IMR-90 (cell line): ENCODE measurements around the gene PARP1. TPM values are rescaled to one million over a fixed set of nuclear protein-coding genes. Genes with fewer than 3 reads are reported as not detected.

ENCODE experiments used
- ATAC-seq: fragments of 200-7000 bp; cut with Tn5 transposase; 2 replicates; pipeline ENCODE4 v1.9.1; 2020; ENCODE audit warnings: low read depth, mild to moderate bottlenecking, moderate library complexity
- BruUV-seq: library from RNA; stranded (reverse); fragments of 400-500 nt; replicated peaks from 2 replicates; lab custom pipeline; 2021; lab: Mats Ljungman, UMichigan
- CTCF ChIA-PET: fragments of 300-600 bp; formaldehyde crosslinking; extraction: SDS; loops from one replicate; lab custom pipeline; 2021; ENCODE audit warnings: antibody characterized with exemption; lab: Yijun Ruan, JAX
- POLR2A ChIA-PET: fragments of 300-600 bp; sonication (Branson Sonifier 250); formaldehyde crosslinking; loops from one replicate; lab custom pipeline; 2022; ENCODE audit warnings: antibody characterized with exemption; ENCODE audit not compliant: unreplicated experiment; lab: Charles Lee
- DNase-seq: peaks from one replicate; pipeline ENCODE4 v3.0.0; 2013
- H2AFZ ChIP-seq: replicated peaks from 2 replicates; pipeline ENCODE3; 2013; ENCODE audit warnings: low read length, mild to moderate bottlenecking; ENCODE audit not compliant: poor library complexity
- H2AK5ac ChIP-seq: 2 replicates; pipeline ENCODE4 v1.6.1; 2013; ENCODE audit warnings: low read depth, low read length, inconsistent platforms
- H2AK9ac ChIP-seq: replicated peaks from 2 replicates; pipeline ENCODE3; 2013; ENCODE audit warnings: mild to moderate bottlenecking, low read depth, low read length, moderate library complexity; ENCODE audit not compliant: poor library complexity
- H2BK120ac ChIP-seq: 2 replicates; pipeline ENCODE4 v1.6.1; 2013; ENCODE audit warnings: low read depth, low read length, inconsistent platforms
- H2BK15ac ChIP-seq: 3 replicates; pipeline ENCODE4 v1.6.1; 2013; ENCODE audit warnings: low read depth, low read length, inconsistent platforms
- H2BK20ac ChIP-seq: 2 replicates; pipeline ENCODE4 v1.6.1; 2013; ENCODE audit warnings: low read depth, mild to moderate bottlenecking, inconsistent platforms, low read length, moderate library complexity
- H2BK5ac ChIP-seq: 2 replicates; pipeline ENCODE4 v1.6.1; 2013; ENCODE audit warnings: mild to moderate bottlenecking, low read depth, low read length, inconsistent platforms; ENCODE audit not compliant: poor library complexity, severe bottlenecking
- H3K14ac ChIP-seq: replicated peaks from 2 replicates; pipeline ENCODE4 v1.6.1; 2013; ENCODE audit warnings: low read depth, low read length, inconsistent platforms
- H3K18ac ChIP-seq: 2 replicates; pipeline ENCODE4 v1.6.1; 2013; ENCODE audit warnings: low read depth, low read length, control low read depth
- H3K23ac ChIP-seq: 2 replicates; pipeline ENCODE4 v1.6.1; 2013; ENCODE audit warnings: low read depth, low read length, inconsistent platforms
- H3K27ac ChIP-seq: 2 replicates; pipeline ENCODE4 v1.5.1; 2013; ENCODE audit warnings: mild to moderate bottlenecking, control low read depth, low read length; ENCODE audit not compliant: insufficient read depth
- H3K27me3 ChIP-seq: 2 replicates; pipeline ENCODE4 v1.6.1; 2013; ENCODE audit warnings: low read length; ENCODE audit not compliant: control insufficient read depth, insufficient read depth
- H3K36me3 ChIP-seq: 2 replicates; pipeline ENCODE4 v1.6.1; 2013; ENCODE audit warnings: low read length, mixed read lengths; ENCODE audit not compliant: control insufficient read depth, insufficient read depth
- H3K4ac ChIP-seq: 2 replicates; pipeline ENCODE4 v1.6.1; 2013; ENCODE audit warnings: low read depth, low read length, inconsistent platforms
- H3K4me1 ChIP-seq: 2 replicates; pipeline ENCODE4 v1.6.1; 2013; ENCODE audit warnings: low read length, mixed read lengths; ENCODE audit not compliant: control insufficient read depth, insufficient read depth
- H3K4me2 ChIP-seq: 2 replicates; pipeline ENCODE4 v1.6.1; 2013; ENCODE audit warnings: low read depth, mild to moderate bottlenecking, control low read depth, low read length, moderate library complexity
- H3K4me3 ChIP-seq: 2 replicates; pipeline ENCODE4 v1.5.1; 2013; ENCODE audit warnings: low read depth, mild to moderate bottlenecking, control low read depth, low read length, moderate library complexity; ENCODE audit not compliant: insufficient read depth
- H3K56ac ChIP-seq: 2 replicates; pipeline ENCODE4 v1.6.1; 2013; ENCODE audit warnings: low read length, inconsistent platforms; ENCODE audit not compliant: insufficient read depth; ENCODE audit errors: extremely low read depth
- H3K79me1 ChIP-seq, 2 experiments: 2 replicates each; pipeline ENCODE4 v1.6.1; 2013; ENCODE audit warnings: low read length in 2 of 2, inconsistent platforms in 1 of 2, low read depth in 1 of 2
- H3K9ac ChIP-seq: 2 replicates; pipeline ENCODE4 v1.6.1; 2013; ENCODE audit warnings: low read depth, low read length, control low read depth
- H3K9me1 ChIP-seq: 2 replicates; pipeline ENCODE4 v1.6.1; 2013; ENCODE audit warnings: low read length, inconsistent platforms; ENCODE audit not compliant: insufficient read depth
- H3K9me3 ChIP-seq: 2 replicates; pipeline ENCODE4 v1.6.1; 2013; ENCODE audit warnings: low read length; ENCODE audit not compliant: control insufficient read depth, insufficient read depth
- H4K20me1 ChIP-seq: 2 replicates; pipeline ENCODE4 v1.6.1; 2013; ENCODE audit warnings: low read length, inconsistent platforms; ENCODE audit not compliant: insufficient read depth
- H4K5ac ChIP-seq: 2 replicates; pipeline ENCODE4 v1.6.1; 2013; ENCODE audit warnings: mild to moderate bottlenecking, low read depth, low read length, control low read depth
- H4K8ac ChIP-seq, 2 experiments: 2 replicates each; pipeline ENCODE4 v1.6.1; 2013; ENCODE audit warnings: low read depth in 2 of 2, low read length in 2 of 2, control low read depth in 1 of 2, inconsistent platforms in 1 of 2
- H4K91ac ChIP-seq: 2 replicates; pipeline ENCODE4 v1.6.1; 2013; ENCODE audit warnings: low read depth, low read length, inconsistent platforms; ENCODE audit not compliant: insufficient read depth
- BHLHE40 ChIP-seq: fragments of 150-350 bp; IDR thresholded peaks from 2 replicates; pipeline ENCODE4 v1.6.1; 2016; ENCODE audit warnings: mild to moderate bottlenecking, low read depth, low read length
- CHD1 ChIP-seq: IDR thresholded peaks from 2 replicates; pipeline ENCODE4 v1.6.1; 2012; ENCODE audit warnings: low read depth, low read length, improper control_type of control experiment
- CTCF ChIP-seq: conservative IDR thresholded peaks from 2 replicates; pipeline ENCODE4 v1.5.1; 2012; ENCODE audit warnings: mild to moderate bottlenecking, low read depth, low read length, improper control_type of control experiment
- ELK1 ChIP-seq: fragments of 150-350 bp; IDR thresholded peaks from 2 replicates; pipeline ENCODE4 v1.6.1; 2016; ENCODE audit warnings: low read depth, mild to moderate bottlenecking, low read length, moderate library complexity, borderline replicate concordance
- MAFK ChIP-seq: IDR thresholded peaks from 2 replicates; pipeline ENCODE4 v1.6.1; 2012; ENCODE audit warnings: low read depth, low read length, improper control_type of control experiment
- MAZ ChIP-seq: IDR thresholded peaks from 2 replicates; pipeline ENCODE4 v1.6.1; 2012; ENCODE audit warnings: low read depth, mild to moderate bottlenecking, low read length, improper control_type of control experiment, moderate library complexity, borderline replicate concordance
- NFE2L2 ChIP-seq: fragments of 150-350 bp; IDR thresholded peaks from 2 replicates; pipeline ENCODE4 v1.6.1; 2016; ENCODE audit warnings: low read depth, mild to moderate bottlenecking, low read length
- POLR2A ChIP-seq: IDR thresholded peaks from 2 replicates; pipeline ENCODE4 v1.6.1; 2012; ENCODE audit warnings: mild to moderate bottlenecking, low read depth, low read length
- RAD21 ChIP-seq: IDR thresholded peaks from 2 replicates; pipeline ENCODE4 v1.6.1; 2012; ENCODE audit warnings: low read length, improper control_type of control experiment
- RCOR1 ChIP-seq: IDR thresholded peaks from 2 replicates; pipeline ENCODE4 v1.6.1; 2012; ENCODE audit warnings: mild to moderate bottlenecking, low read length, improper control_type of control experiment; ENCODE audit not compliant: insufficient replicate concordance
- RFX5 ChIP-seq: IDR thresholded peaks from 2 replicates; pipeline ENCODE4 v1.8.0; 2012; ENCODE audit warnings: low read depth, mild to moderate bottlenecking, low read length, moderate library complexity
- SMC3 ChIP-seq: fragments of 150-350 bp; IDR thresholded peaks from 2 replicates; pipeline ENCODE4 v1.6.1; 2016; ENCODE audit warnings: low read depth, mild to moderate bottlenecking, antibody characterized with exemption, low read length, moderate library complexity
- WGBS, 2 experiments: methylation state at CpG; one replicate each; pipeline versions ENCODE4 v1.1.5 to v1.1.7; 2013; ENCODE audit warnings: missing lambda C conversion rate in 2 of 2; ENCODE audit not compliant: insufficient read length in 1 of 2; ENCODE audit errors: extremely low coverage in 2 of 2; 5-methylcytosine and 5-hydroxymethylcytosine counted together
- dilution Hi-C: fragments of 300-500 bp; cut with HindIII; formaldehyde crosslinking; loops from one replicate; pipeline ENCODE4 v1.14.3; 2018; ENCODE audit warnings: low sequenced_read_pairs; ENCODE audit not compliant: unreplicated experiment
- in situ Hi-C: fragments of 300-500 bp; cut with MboI; formaldehyde crosslinking; loops from 3 replicates; pipeline ENCODE4 v1.14.3; 2019; ENCODE audit warnings: low sequenced_read_pairs, inconsistent platforms, mixed read lengths
- intact Hi-C: fragments of 100-400 bp; cut with micrococcal nuclease; formaldehyde crosslinking; loops from 2 replicates; pipeline ENCODE4 v1.10.0; 2022
- polyA plus RNA-seq, 3 experiments: library from polyadenylated mRNA; depleted of rRNA; stranded (reverse); fragments of >200 nt; gene quantifications; 2 replicates each; pipeline ENCODE4 v1.2.3, GENCODE V29; 2012; ENCODE audit warnings: low replicate concordance in 1 of 3
- total RNA-seq: library from RNA; depleted of rRNA; stranded (reverse); fragments of >200 nt; gene quantifications from 2 replicates; pipeline ENCODE4 v1.2.3, GENCODE V29; 2012

PARP1 gene
- total and polyA plus RNA-seq, 2 of the 4 experiments (the other 2 are of a cell fraction) = 86.5 to 105 TPM

GRCh38 chr1:226355669-226356551 lies 52.0 kb downstream of the PARP1 start:
- H4K91ac ChIP-seq = no peak overlapping the region
- no peak overlapping the region for H2AK9ac ChIP-seq
- no peaks in the 10 kb centered on the region for H3K4me1 ChIP-seq
- no peak overlapping the region for H4K5ac ChIP-seq
- no peak overlapping the region for H3K4me2 ChIP-seq
- H3K18ac ChIP-seq = no peak overlapping the region
- intact Hi-C loops (no loop called here), in situ Hi-C loops (no loop called here), dilution Hi-C loops (no loop called here)
- H4K20me1 ChIP-seq = no peaks in the 10 kb centered on the region
- BruUV-seq = no TSS peak
- peaks cover 9% of the 10 kb centered on the region for H3K9me1 ChIP-seq
- no peak for DNase-seq
- no peaks in the 10 kb centered on the region for H3K79me1 ChIP-seq
- 91% methylated on average over 6 of the region's 6 CpGs; no CpG with 5 or more reads in 1 of the 2 experiments for WGBS, 2 experiments
- H3K9ac ChIP-seq = no peak overlapping the region
- no peak overlapping the region for H3K4ac ChIP-seq
- H3K27ac ChIP-seq = no peak overlapping the region
- no peak overlapping the region for H2AK5ac ChIP-seq
- no peak overlapping the region for H3K56ac ChIP-seq
- H3K36me3 ChIP-seq = peaks cover 7% of the 10 kb centered on the region
- no peak overlapping the region; the same call in 1 of the 2 replicates for H3K23ac ChIP-seq
- no peak overlapping the region for H2BK15ac ChIP-seq
- no peak for TF ChIP-seq BHLHE40
- no peak for TF ChIP-seq RFX5
- TF ChIP-seq RAD21 = no peak
- no peak for TF ChIP-seq CHD1
- TF ChIP-seq MAFK = no peak
- no peak for TF ChIP-seq ELK1
- no peak for TF ChIP-seq CTCF
- no peak for TF ChIP-seq RCOR1
- TF ChIP-seq MAZ = no peak
- TF ChIP-seq POLR2A = no peak
- TF ChIP-seq NFE2L2 = no peak
- TF ChIP-seq SMC3 = no peak
- no peaks in the 10 kb centered on the region for H3K9me3 ChIP-seq
- peak; percentile 62 for ATAC-seq
- no peak overlapping the region for H4K8ac ChIP-seq
- H2AFZ ChIP-seq = no peak overlapping the region
- no peak overlapping the region for H3K4me3 ChIP-seq
- H3K27me3 ChIP-seq = no peaks in the 10 kb centered on the region
- POLR2A ChIA-PET = no interaction called here
- no peak overlapping the region for H3K14ac ChIP-seq
- no peak overlapping the region for H2BK5ac ChIP-seq
- CTCF ChIA-PET = interaction anchor here (1.3 kb wide), 1 partner anchor 8 kb away, joined by 3 read pairs; no protein-coding TSS in a partner anchor
- no peak overlapping the region for H2BK120ac ChIP-seq
- H2BK20ac ChIP-seq = no peak overlapping the region
